ENCODE measurements around the gene POMGNT1. TPM values are rescaled to one million over a fixed set of nuclear protein-coding genes. Genes with fewer than 3 reads are reported as not detected.

Gene POMGNT1
- total RNA-seq, 1 donor from 2014 or later, result 55.7 TPM

- H3K9me3 Mint-ChIP-seq, result no peaks in the 10 kb centered on the region
- no peaks in the 10 kb centered on the region for H3F3A ChIP-seq (ENCODE audit: low read depth)
- TF ChIP-seq EZH2 (IDR thresholded peaks at IDR 0.05), result no peak
- no peak for TF ChIP-seq EZH2phosphoT487 (IDR thresholded peaks at IDR 0.05)
- TF ChIP-seq, protein P1, sequence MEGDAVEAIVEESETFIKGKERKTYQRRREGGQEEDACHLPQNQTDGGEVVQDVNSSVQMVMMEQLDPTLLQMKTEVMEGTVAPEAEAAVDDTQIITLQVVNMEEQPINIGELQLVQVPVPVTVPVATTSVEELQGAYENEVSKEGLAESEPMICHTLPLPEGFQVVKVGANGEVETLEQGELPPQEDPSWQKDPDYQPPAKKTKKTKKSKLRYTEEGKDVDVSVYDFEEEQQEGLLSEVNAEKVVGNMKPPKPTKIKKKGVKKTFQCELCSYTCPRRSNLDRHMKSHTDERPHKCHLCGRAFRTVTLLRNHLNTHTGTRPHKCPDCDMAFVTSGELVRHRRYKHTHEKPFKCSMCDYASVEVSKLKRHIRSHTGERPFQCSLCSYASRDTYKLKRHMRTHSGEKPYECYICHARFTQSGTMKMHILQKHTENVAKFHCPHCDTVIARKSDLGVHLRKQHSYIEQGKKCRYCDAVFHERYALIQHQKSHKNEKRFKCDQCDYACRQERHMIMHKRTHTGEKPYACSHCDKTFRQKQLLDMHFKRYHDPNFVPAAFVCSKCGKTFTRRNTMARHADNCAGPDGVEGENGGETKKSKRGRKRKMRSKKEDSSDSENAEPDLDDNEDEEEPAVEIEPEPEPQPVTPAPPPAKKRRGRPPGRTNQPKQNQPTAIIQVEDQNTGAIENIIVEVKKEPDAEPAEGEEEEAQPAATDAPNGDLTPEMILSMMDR (IDR thresholded peaks at IDR 0.05), result no peak
- no peak overlapping the region for H3K4me3 Mint-ChIP-seq
- no peaks in the 10 kb centered on the region for H4K20me1 ChIP-seq (ENCODE audit: low read depth)
- H3K9ac ChIP-seq, result no peak overlapping the region
- H2AFZ ChIP-seq (replicated peaks), result no peak overlapping the region
- DNase-seq (ENCODE audit: low spot score), result no peak
- H3K79me2 ChIP-seq (ENCODE audit: low read depth), result no peaks in the 10 kb centered on the region
- H3K4me2 ChIP-seq, result no peak overlapping the region
- H3K27ac Mint-ChIP-seq, result no peak overlapping the region
- H3K27ac ChIP-seq, result no peak overlapping the region
- no peaks in the 10 kb centered on the region for H3K27me3 ChIP-seq
- H3K36me3 Mint-ChIP-seq, result peaks cover 2% of the 10 kb centered on the region
- no peaks in the 10 kb centered on the region for H3K27me3 Mint-ChIP-seq (ENCODE audit: insufficient read depth, low read depth)
- no peaks in the 10 kb centered on the region for H3K9me3 ChIP-seq (ENCODE audit: low read depth)
- H3K4me3 ChIP-seq, result no peak overlapping the region
- H3K36me3 ChIP-seq, result no peaks in the 10 kb centered on the region
- H3K4me1 ChIP-seq, result no peaks in the 10 kb centered on the region
- H3K4me1 Mint-ChIP-seq, result peaks cover 10% of the 10 kb centered on the region
These were observed 12.3 kb upstream of the POMGNT1 start for GRCh38 chr1:46210561-46210960.

DNA sequence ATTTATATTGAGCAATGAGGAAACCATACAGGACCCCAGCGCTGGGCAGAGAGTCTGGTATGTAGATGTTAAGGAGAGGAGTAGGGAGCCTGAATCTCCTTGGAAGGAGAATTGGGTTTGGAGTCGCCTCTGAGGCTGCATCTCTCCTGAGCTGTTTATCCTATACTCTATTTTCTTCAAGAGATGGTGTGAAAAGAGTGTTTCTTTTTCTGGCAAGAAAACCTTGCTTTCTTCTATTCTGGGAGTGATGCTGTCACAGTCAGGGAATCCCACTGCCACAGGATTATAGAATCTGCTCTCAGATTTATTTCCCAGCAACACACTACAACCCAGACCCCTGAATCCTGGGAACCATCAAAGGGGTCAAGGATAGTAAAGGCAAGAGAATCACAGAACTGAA is 8.2 kb upstream of the POMGNT1 start:
- no peaks in the 10 kb centered on the region for H3F3A ChIP-seq (ENCODE audit: low read depth)
- H3K4me3 Mint-ChIP-seq, result no peak overlapping the region
- no peak overlapping the region for H3K4me2 ChIP-seq
- H3K36me3 Mint-ChIP-seq, result peaks cover 2% of the 10 kb centered on the region
- H3K27ac ChIP-seq, result no peak overlapping the region
- no peaks in the 10 kb centered on the region for H3K36me3 ChIP-seq
- no peak for DNase-seq (ENCODE audit: low spot score)
- TF ChIP-seq, protein P1 (IDR thresholded peaks at IDR 0.05), result no peak
- TF ChIP-seq EZH2 (IDR thresholded peaks at IDR 0.05) (no peak), EZH2phosphoT487 (IDR thresholded peaks at IDR 0.05) (no peak)
- H3K4me1 Mint-ChIP-seq, result peaks cover 35% of the 10 kb centered on the region
- no peaks in the 10 kb centered on the region for H4K20me1 ChIP-seq (ENCODE audit: low read depth)
- no peak overlapping the region for H3K9ac ChIP-seq
- peaks cover 4% of the 10 kb centered on the region for H3K27me3 ChIP-seq
- no peak overlapping the region for H2AFZ ChIP-seq (replicated peaks)
- no peaks in the 10 kb centered on the region for H3K27me3 Mint-ChIP-seq (ENCODE audit: insufficient read depth, low read depth)
- no peaks in the 10 kb centered on the region for H3K9me3 ChIP-seq (ENCODE audit: low read depth)
- no peak overlapping the region for H3K4me3 ChIP-seq
- H3K79me2 ChIP-seq (ENCODE audit: low read depth), result no peaks in the 10 kb centered on the region
- H3K27ac Mint-ChIP-seq, result no peak overlapping the region
- no peaks in the 10 kb centered on the region for H3K9me3 Mint-ChIP-seq
- no peaks in the 10 kb centered on the region for H3K4me1 ChIP-seq

- Histone ChIP-seq H4K20me1 (ENCODE audit: low read depth) (no peaks in the 10 kb centered on the region), H3K9ac (no peak overlapping the region), H3K27me3 (peaks cover 4% of the 10 kb centered on the region), H3K79me2 (ENCODE audit: low read depth) (no peaks in the 10 kb centered on the region), H3K36me3 (no peaks in the 10 kb centered on the region), H2AFZ (replicated peaks) (no peak overlapping the region), H3K9me3 (ENCODE audit: low read depth) (no peaks in the 10 kb centered on the region), H3F3A (ENCODE audit: low read depth) (no peaks in the 10 kb centered on the region), H3K4me2 (no peak overlapping the region), H3K4me3 (no peak overlapping the region), H3K27ac (no peak overlapping the region), H3K4me1 (no peaks in the 10 kb centered on the region)
- Mint-ChIP-seq H3K36me3 (peaks cover 2% of the 10 kb centered on the region), H3K27ac (no peak overlapping the region), H3K27me3 (ENCODE audit: insufficient read depth, low read depth) (no peaks in the 10 kb centered on the region), H3K4me1 (peaks cover 35% of the 10 kb centered on the region), H3K4me3 (no peak overlapping the region), H3K9me3 (no peaks in the 10 kb centered on the region)
- no peak for DNase-seq (ENCODE audit: low spot score)
- TF ChIP-seq, protein P1 (IDR thresholded peaks at IDR 0.05), result no peak
- TF ChIP-seq EZH2 (IDR thresholded peaks at IDR 0.05) (no peak), EZH2phosphoT487 (IDR thresholded peaks at IDR 0.05) (no peak)
These were observed 7.6 kb upstream of the POMGNT1 start for GRCh38 chr1:46205791-46206190.
